Tracheal epithelial cell (primary cell): ENCODE measurements around the gene CNIH2. TPM values are rescaled to one million over a fixed set of nuclear protein-coding genes. Genes with fewer than 3 reads are reported as not detected.

ENCODE experiments used
- total RNA-seq: library from RNA; depleted of rRNA; stranded (reverse); fragments of >200 nt; gene quantifications from 2 replicates; pipeline ENCODE4 v1.2.1, GENCODE V29; 2014

Gene CNIH2
- total RNA-seq: not detected in 2 replicates

DNA sequence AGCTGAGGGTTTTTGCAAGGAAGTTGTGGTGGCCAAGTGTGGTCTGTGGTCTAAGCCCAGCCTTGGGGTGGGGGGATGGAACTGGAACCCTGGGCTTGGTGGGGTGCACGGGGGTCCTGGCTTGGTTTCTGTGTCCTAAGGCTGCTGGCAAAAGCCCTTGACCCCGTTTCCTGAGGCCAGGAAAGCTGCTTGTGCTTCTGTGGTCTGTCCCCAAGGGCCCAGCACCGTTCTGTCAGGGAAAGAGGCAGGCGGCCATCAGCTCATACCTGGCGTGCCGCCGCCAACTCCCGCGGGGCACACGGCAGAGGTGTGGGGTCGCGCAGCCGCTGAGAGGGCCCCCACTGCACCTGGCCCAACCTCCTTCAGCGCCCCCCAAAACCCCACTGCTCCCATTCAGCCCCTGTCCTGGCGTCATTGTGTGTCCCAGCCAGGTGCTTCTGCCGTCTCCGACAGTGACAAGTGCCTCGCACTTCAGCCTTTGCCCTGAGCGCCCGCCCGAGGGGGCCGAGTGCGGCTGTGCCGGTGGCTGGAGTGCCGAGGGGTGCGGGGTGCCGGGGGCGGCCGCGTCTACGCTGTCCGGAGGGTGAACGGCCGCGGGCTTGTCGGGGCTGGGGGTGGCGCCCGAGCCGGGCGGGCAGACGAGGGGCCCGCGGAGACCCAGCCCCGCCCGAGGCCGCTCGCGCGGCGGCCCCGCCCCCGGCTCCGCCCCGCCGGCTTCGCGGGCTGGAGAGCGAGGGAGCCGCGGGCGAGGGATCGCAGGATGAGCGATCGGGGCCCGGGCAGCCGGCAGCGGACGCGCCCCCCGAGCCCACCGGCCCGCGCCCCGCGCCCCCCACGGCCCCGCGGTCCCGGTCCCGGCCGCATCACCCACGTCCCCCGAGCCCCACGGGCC lies at the start of gene CNIH2:
CNIH2 (plus strand) TSS at position 705 of the 892 bp plus-strand sequence. CDS start 282 bp downstream, outside the sequence.

DNA sequence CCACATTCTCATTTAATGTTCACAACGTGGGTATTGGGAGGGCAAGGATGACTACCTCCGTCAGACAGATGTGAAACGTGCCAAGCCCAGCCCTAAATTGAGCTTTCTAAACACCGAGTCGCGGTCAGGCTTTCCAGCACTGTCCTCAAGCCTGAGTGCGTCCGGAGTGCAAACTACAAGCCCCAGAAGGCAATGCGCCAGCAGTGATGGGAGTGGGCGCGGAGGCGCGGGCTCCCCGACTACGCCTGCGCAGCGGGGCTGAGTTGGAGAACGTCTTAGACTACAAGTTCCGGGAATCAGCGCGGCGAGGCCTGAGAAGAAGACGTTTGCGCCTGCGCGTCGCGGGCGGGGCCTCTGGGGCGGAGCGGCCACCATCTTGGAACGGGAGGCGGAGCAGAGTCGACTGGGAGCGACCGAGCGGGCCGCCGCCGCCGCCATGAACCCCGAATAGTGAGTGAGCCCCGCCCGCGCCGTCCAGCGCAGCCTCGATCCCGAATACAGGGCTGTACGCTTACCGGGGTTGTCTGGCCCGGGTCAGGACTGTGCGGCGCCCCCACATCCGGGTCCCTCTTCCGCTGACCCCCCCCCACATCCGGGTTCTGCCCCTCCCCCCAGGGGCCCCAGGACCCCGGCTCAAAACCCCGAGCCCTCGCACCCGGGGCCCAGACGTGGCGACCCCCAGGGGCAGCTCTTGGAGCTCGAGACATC lies 9.6 kb upstream of the CNIH2 start, which contains the start of gene RAB1B:
RAB1B (plus strand) TSS at position 396 of the 708 bp plus-strand sequence; CDS start at position 437, 41 bp downstream.

DNA sequence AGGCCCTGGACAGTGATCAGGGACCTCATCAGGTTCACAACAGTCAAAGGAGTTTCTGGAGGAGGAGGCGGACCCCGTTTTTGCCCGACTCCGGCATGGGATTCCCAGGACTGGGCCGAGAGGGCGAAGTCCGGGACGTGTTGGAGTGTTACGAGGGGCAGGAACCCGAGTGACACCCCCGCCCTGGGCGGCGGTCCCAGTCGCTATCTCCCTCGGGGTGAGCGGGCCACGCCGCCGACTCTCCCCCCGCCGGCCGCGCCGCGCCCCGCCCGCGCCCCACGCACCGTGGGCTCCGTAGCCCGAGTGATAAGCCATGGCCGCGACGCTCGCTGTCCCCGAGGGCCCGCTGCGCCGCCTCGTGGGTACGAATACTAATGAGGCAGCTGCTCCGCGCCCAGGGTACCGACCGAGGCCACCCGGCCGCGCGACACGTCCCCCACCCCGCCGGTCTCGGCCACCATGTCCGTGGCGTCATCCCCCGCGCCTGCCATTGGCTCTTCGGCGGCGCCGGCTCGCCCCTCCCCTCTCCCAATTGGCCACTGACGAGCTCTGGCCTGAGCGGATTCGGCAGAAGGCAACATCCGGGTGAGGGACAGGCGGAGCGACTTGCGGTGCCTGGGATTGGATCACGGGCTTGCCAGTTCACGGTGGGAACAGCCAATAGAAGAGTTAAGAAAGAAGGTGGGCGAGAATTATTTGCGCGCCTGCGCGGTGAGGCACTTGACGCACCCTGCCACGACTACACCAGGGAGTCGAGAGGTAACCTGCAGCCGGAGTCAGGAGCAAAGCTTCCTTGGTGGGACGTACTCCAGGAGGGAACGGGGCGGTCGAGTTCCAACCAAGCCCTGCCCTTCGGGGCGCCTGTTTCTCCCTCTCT lies 10.9 kb downstream of the CNIH2 start, which contains the start of gene YIF1A:
YIF1A (minus strand) TSS at position 473 of the 877 bp plus-strand sequence; CDS start at position 315, 158 bp downstream.

DNA sequence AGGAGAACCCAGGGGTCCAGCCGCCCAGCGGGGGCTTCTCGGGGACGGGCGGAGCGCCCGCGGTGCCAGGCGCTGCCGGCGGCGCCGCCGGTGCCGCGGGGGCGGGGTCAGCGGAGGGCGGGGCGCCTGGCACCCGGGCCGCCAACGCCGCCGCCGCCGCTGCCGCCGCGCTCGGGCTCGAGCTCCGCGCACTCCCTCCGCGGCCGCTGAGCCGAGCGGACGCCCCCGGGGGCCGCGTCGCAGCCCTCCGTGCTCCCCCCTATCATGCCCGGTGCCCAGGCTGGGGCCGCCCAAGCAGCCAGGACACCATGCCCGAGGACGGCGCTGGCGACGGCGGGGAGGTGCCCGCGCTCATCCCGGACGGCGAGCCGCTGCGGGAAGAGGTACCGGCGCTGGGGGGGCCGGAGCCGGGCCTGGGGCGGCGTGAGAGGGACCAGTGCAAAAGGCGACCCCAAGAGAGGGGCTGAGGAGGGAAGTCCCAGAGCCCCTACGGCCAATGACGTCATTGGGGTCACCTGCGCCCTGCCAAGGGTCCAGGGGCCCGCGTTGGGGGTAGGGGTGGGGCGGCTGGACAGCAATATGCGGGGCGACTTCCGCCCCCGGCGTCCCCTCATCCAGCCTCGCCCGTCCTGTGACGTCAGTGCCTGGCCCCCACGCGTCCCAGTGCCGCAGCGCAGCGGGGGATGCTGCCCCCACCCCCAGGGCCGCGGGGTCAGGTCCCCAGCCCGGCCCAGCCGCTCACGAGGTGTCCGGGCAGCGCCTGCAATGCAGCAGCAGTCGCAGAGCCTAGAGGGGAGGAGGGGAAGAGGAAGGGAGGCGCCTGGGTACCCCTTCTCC lies 13.9 kb downstream of the CNIH2 start, which contains the start of gene TMEM151A:
TMEM151A (plus strand) TSS at position 189 of the 837 bp plus-strand sequence; CDS start at position 309, 120 bp downstream.

DNA sequence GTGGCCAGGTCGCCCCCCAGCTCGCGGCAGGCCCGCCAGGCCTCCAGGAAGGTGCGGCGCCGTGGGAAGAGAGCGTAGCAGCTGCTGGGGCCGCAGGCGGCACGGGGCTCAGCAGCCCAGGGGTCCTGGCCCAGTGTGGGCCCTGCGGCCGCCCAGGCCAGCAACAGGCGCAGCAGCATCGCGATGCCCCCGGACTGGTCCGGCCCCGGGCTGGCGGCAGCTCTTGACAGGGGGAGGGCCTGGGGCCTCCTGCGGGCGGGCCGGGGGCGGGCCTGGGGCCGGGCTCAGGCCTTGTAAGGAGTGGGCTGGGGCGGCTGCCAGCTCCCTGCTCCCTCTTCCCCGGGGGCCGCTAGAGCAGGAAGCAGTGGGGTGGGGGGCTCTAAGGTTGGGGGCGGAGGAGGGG lies 38.9 kb downstream of the CNIH2 start, which contains the start of gene CD248:
CD248 (minus strand) TSS at position 196 of the 403 bp plus-strand sequence; CDS start at position 179, 17 bp downstream.

Other genes starting within 250 kb of the CNIH2 start
- gene GAL3ST3, start 229.0 kb upstream of the CNIH2 start, total RNA-seq: 0.48 TPM in 1 of 2 replicates, not detected in the other
- 121 and 139 TPM in 2 replicates for gene SF3B2, start 225.8 kb upstream of the CNIH2 start, total RNA-seq
- 12.1 and 21.2 TPM in 2 replicates for gene PACS1, start 207.9 kb upstream of the CNIH2 start, total RNA-seq
- gene KLC2, start 20.5 kb upstream of the CNIH2 start, total RNA-seq: 18.5 and 21.2 TPM in 2 replicates
- 59.3 and 68.8 TPM in 2 replicates for gene RAB1B, start 9.5 kb upstream of the CNIH2 start, total RNA-seq
- 189 and 200 TPM in 2 replicates for gene YIF1A, start 11.0 kb downstream of the CNIH2 start, total RNA-seq
- gene TMEM151A, start 13.7 kb downstream of the CNIH2 start, total RNA-seq: not detected in 2 replicates
- gene CD248, start 38.9 kb downstream of the CNIH2 start, total RNA-seq: 0.24 TPM in 1 of 2 replicates, not detected in the other
- 33.3 and 64.2 TPM in 2 replicates for gene RIN1, start 58.3 kb downstream of the CNIH2 start, total RNA-seq
- 69.1 and 82.4 TPM in 2 replicates for gene BRMS1, start 66.9 kb downstream of the CNIH2 start, total RNA-seq
- gene B4GAT1, start 69.5 kb downstream of the CNIH2 start, total RNA-seq: 11.6 and 35.0 TPM in 2 replicates
- 2.2 and 3.2 TPM in 2 replicates for gene SLC29A2, start 93.6 kb downstream of the CNIH2 start, total RNA-seq
- not detected in 2 replicates for gene NPAS4, start 142.9 kb downstream of the CNIH2 start, total RNA-seq
- gene MRPL11, start 160.7 kb downstream of the CNIH2 start, total RNA-seq: 34.9 and 53.7 TPM in 2 replicates
- 16.1 and 17.7 TPM in 2 replicates for gene PELI3, start 188.7 kb downstream of the CNIH2 start, total RNA-seq
- 54.4 and 85.1 TPM in 2 replicates for gene DPP3, start 202.3 kb downstream of the CNIH2 start, total RNA-seq
- 13.0 and 16.4 TPM in 2 replicates for gene BBS1, start 232.5 kb downstream of the CNIH2 start, total RNA-seq